HL-60 (cell line): Measurements from ENCODE around the gene ZMIZ1.

Experiments used
- CTCF ChIP-seq: IDR thresholded peaks from one replicate; pipeline ENCODE4 v1.5.1; 2011; ENCODE audit warnings: low read length, control low read depth, inconsistent platforms; ENCODE audit not compliant: insufficient read depth
- GABPA ChIP-seq: IDR thresholded peaks from 2 replicates; pipeline ENCODE4 v1.6.1; 2012; ENCODE audit warnings: low read depth
- POLR2AphosphoS5 ChIP-seq: IDR thresholded peaks from 2 replicates; pipeline ENCODE4 v1.6.1; 2012; ENCODE audit warnings: low read depth
- SPI1 ChIP-seq: IDR thresholded peaks from 2 replicates; pipeline ENCODE4 v1.6.1; 2012; ENCODE audit warnings: low read depth, mild to moderate bottlenecking, borderline replicate concordance

GRCh38 chr10:79237454-79238157, 168.8 kb downstream of the ZMIZ1 start:
- TF ChIP-seq SPI1: no peak
- no peak for TF ChIP-seq CTCF
- TF ChIP-seq GABPA: no peak
- TF ChIP-seq POLR2AphosphoS5: no peak
